Stomach smooth muscle (tissue), 2 donors: ENCODE results near the gene CKLF.
"Not testable (repeated sequence)": the region's sequence is repeated elsewhere in the genome, so short reads cannot be mapped to it uniquely, and the experiment has no call there.

ENCODE experiments used
- H3K27ac ChIP-seq: one replicate; pipeline ENCODE4 v1.7.0; 2013; ENCODE audit warnings: mild to moderate bottlenecking, low read length, inconsistent platforms
- H3K27me3 ChIP-seq, 2 donors: one replicate each; pipeline ENCODE4 v1.7.0; 2013; ENCODE audit warnings: low read length in 2 of 2; ENCODE audit not compliant: insufficient read depth in 2 of 2, control insufficient read depth in 1 of 2
- H3K36me3 ChIP-seq, 2 donors: one replicate each; pipeline ENCODE4 v1.7.0; 2013; ENCODE audit warnings: low read length in 2 of 2; ENCODE audit not compliant: control insufficient read depth in 2 of 2, insufficient read depth in 2 of 2
- H3K4me1 ChIP-seq: one replicate; pipeline ENCODE4 v1.7.0; 2013; ENCODE audit warnings: low read length; ENCODE audit not compliant: control insufficient read depth, insufficient read depth
- H3K4me3 ChIP-seq, 2 donors: one replicate each; pipeline ENCODE4 v1.7.0; 2013; ENCODE audit warnings: low read length in 2 of 2
- H3K9ac ChIP-seq, 2 donors: one replicate each; pipeline ENCODE4 v1.7.0; 2013; ENCODE audit warnings: low read length in 2 of 2, mild to moderate bottlenecking in 1 of 2
- H3K9me3 ChIP-seq, 2 donors: one replicate each; pipeline ENCODE4 v1.7.0; 2013; ENCODE audit warnings: low read length in 2 of 2; ENCODE audit not compliant: control insufficient read depth in 2 of 2
- donor health status: healthy.
- donor health status: Pancreatic carcinoma.

CKLF gene

GRCh38 chr16:66561381-66562080, 9.2 kb downstream of the CKLF start:
- Histone ChIP-seq H3K9ac (no peak overlapping the region), H3K9me3 (no peaks in the 10 kb centered on the region), H3K4me1 (peaks cover 2% of the 10 kb centered on the region), H3K36me3 (peaks cover 0 to 4% of the 10 kb centered on the region in 2 donors), H3K27me3 (no peaks in the 10 kb centered on the region), H3K4me3 (no peak overlapping the region), H3K27ac (no peak overlapping the region)

- no peaks in the 10 kb centered on the region for H3K27me3 ChIP-seq
- H3K4me1 ChIP-seq: peaks cover 2% of the 10 kb centered on the region
- H3K9ac ChIP-seq: no peak overlapping the region
- no peak overlapping the region for H3K27ac ChIP-seq
- no peaks in the 10 kb centered on the region for H3K9me3 ChIP-seq
- H3K4me3 ChIP-seq: no peak overlapping the region
- peaks cover 0 to 4% of the 10 kb centered on the region in 2 donors for H3K36me3 ChIP-seq
Observed at GRCh38 chr16:66562409-66562808, 10.0 kb downstream of the CKLF start.

- H3K4me3 ChIP-seq: no peak overlapping the region
- H3K4me1 ChIP-seq: peaks cover 2% of the 10 kb centered on the region
- H3K27ac ChIP-seq: no peak overlapping the region
- no peaks in the 10 kb centered on the region for H3K9me3 ChIP-seq
- peaks cover 0 to 4% of the 10 kb centered on the region in 2 donors for H3K36me3 ChIP-seq
- no peaks in the 10 kb centered on the region for H3K27me3 ChIP-seq
- no peak overlapping the region for H3K9ac ChIP-seq
Observed at GRCh38 chr16:66562986-66563385, 10.6 kb downstream of the CKLF start.

GRCh38 chr16:66563574-66564334, 11.4 kb downstream of the CKLF start:
- no peaks in the 10 kb centered on the region for H3K27me3 ChIP-seq
- H3K9me3 ChIP-seq: no peaks in the 10 kb centered on the region
- no peak overlapping the region for H3K27ac ChIP-seq
- H3K4me3 ChIP-seq: no peak overlapping the region
- peaks cover 0 to 4% of the 10 kb centered on the region in 2 donors for H3K36me3 ChIP-seq
- peaks cover 2% of the 10 kb centered on the region for H3K4me1 ChIP-seq
- no peak overlapping the region for H3K9ac ChIP-seq

GRCh38 chr16:66566051-66566901, 13.9 kb downstream of the CKLF start, which contains the start of gene CMTM1:
Gene CMTM1 (plus strand): TSS chr16:66566439. CDS start chr16:66566514, 75 bp downstream.
- H3K27ac ChIP-seq: no peak within 1 kb of the TSS
- H3K36me3 ChIP-seq: peaks cover 0 to 2% of the 10 kb centered on the region in 2 donors
- no peaks in the 10 kb centered on the region for H3K9me3 ChIP-seq
- no peak within 1 kb of the TSS for H3K4me3 ChIP-seq
- H3K4me1 ChIP-seq: peaks cover 2% of the 10 kb centered on the region
- H3K27me3 ChIP-seq: no peaks in the 10 kb centered on the region
- H3K9ac ChIP-seq: no peak within 1 kb of the TSS

GRCh38 chr16:66567270-66567669, 14.9 kb downstream of the CKLF start:
- H3K36me3 ChIP-seq, H3K9me3 ChIP-seq, H3K27me3 ChIP-seq, H3K4me3 ChIP-seq, H3K9ac ChIP-seq, H3K27ac ChIP-seq, H3K4me1 ChIP-seq: not testable (repeated sequence)

- Histone ChIP-seq H3K4me3 (no peak overlapping the region), H3K9me3 (no peaks in the 10 kb centered on the region), H3K27me3 (no peaks in the 10 kb centered on the region), H3K9ac (no peak overlapping the region), H3K4me1 (no peaks in the 10 kb centered on the region), H3K27ac (no peak overlapping the region), H3K36me3 (peaks cover 0 to 2% of the 10 kb centered on the region in 2 donors)
Observed at GRCh38 chr16:66568355-66568754, 16.0 kb downstream of the CKLF start.

- no peaks in the 10 kb centered on the region for H3K4me1 ChIP-seq
- no peak overlapping the region for H3K27ac ChIP-seq
- H3K9me3 ChIP-seq: no peaks in the 10 kb centered on the region
- H3K36me3 ChIP-seq: peaks cover 0 to 2% of the 10 kb centered on the region in 2 donors
- no peak overlapping the region for H3K4me3 ChIP-seq
- no peak overlapping the region for H3K9ac ChIP-seq
- H3K27me3 ChIP-seq: no peaks in the 10 kb centered on the region
Observed at GRCh38 chr16:66569131-66569530, 16.8 kb downstream of the CKLF start.

GRCh38 chr16:66569827-66570405, 17.5 kb downstream of the CKLF start:
- Histone ChIP-seq H3K27me3 (no peaks in the 10 kb centered on the region), H3K9me3 (no peaks in the 10 kb centered on the region), H3K4me3 (no peak overlapping the region), H3K4me1 (no peaks in the 10 kb centered on the region), H3K9ac (no peak overlapping the region), H3K36me3 (no peaks in the 10 kb centered on the region), H3K27ac (no peak overlapping the region)

GRCh38 chr16:66572356-66572755, 20.0 kb downstream of the CKLF start:
- Histone ChIP-seq H3K4me1 (no peaks in the 10 kb centered on the region), H3K27me3 (peaks cover 0 to 2% of the 10 kb centered on the region in 2 donors), H3K9ac (no peak overlapping the region)

More at GRCh38 chr16:66572356-66572755, 20.0 kb downstream of the CKLF start:
- no peak overlapping the region for H3K27ac ChIP-seq
- H3K9me3 ChIP-seq: no peaks in the 10 kb centered on the region
- no peaks in the 10 kb centered on the region for H3K36me3 ChIP-seq
- no peak overlapping the region for H3K4me3 ChIP-seq
